Measurements from ENCODE around the gene TYMP.
"Not testable (repeated sequence)": the region's sequence is repeated elsewhere in the genome, so short reads cannot be mapped to it uniquely, and the experiment has no call there.

The TYMP gene

DNA sequence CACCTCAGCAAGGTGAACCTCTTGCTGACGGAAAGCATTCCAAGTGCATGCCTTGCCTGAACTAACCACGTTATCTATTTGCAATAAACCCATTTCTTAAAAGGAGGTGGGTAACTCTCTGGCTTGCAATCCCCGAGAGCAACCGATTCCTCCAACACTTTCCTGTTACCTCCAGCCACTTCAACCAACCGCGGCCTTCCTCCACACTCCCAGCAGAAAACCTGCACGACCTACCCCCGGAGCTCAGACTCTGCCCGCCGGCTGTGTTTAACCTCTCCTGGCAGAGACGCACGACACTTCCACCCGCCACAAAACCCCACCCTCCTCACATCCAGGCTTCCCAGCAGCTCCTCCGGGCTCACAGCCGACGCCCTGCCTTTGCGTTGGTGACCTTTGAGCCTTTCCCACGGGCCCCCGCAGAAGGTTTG is 5.1 kb downstream of the TYMP start:
- peak; percentile 76 for DNase-seq (ENCODE audit: low spot score)

DNA sequence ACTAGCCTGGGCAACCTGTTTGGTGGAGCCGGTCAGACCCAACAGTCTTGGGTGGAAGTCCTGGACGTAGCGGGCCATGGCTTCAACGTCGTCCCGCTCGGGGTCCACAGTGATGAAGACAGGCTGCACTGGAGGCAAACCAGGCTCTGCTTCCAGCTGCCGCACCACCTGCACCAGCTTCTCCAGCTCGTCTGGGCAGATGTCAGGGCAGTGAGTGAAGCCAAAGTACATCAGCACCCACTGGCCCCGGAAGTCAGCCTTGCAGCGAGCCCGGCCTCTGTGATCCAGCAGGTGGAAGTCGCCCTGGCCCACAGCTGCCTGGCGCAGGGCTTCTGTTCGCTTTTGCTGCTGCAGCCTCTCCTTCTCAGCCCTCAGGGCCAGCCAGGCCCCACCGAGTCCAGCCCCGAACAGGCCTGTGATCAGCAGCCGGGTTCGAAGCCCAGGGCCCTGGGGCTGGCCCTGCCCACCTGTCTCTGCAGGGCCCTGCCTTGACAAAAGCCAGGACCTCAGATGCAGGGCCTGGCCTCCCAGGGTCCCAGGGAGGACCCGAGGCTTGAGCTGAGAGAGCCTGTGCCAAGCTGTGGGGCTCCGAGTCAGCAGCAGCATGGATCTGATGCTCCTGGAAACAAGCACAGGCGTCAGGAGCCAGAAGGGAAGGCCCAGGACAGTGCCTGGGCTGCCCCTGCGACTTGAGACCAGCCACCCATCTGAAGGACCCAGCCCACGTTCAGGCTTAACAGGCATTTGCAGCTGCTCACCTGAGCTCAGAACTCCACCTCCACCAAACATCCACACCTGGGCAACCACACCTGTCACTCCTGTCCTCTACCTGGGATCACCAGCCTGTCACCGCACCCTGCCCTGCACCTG is 5.8 kb downstream of the TYMP start:
- DNase-seq (ENCODE audit: low spot score) = no peak

DNA sequence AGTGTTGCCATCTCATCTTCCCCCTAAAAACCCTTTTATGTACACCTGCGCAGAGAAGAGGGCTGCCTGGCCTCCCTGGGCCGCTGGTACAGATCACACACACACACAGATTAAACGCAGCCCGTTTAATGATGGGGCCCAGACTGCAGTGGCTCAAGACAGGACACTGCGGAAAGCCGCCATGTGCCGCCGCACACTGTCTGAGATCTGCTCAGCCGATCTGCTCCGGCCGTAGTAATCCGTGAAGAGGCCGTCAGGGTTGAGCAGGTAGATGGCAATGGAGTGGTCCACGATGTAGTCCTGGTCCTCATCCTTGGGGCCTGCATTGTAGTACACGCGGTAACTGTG is 6.4 kb downstream of the TYMP start:
- no peak for DNase-seq (ENCODE audit: low spot score)

DNA sequence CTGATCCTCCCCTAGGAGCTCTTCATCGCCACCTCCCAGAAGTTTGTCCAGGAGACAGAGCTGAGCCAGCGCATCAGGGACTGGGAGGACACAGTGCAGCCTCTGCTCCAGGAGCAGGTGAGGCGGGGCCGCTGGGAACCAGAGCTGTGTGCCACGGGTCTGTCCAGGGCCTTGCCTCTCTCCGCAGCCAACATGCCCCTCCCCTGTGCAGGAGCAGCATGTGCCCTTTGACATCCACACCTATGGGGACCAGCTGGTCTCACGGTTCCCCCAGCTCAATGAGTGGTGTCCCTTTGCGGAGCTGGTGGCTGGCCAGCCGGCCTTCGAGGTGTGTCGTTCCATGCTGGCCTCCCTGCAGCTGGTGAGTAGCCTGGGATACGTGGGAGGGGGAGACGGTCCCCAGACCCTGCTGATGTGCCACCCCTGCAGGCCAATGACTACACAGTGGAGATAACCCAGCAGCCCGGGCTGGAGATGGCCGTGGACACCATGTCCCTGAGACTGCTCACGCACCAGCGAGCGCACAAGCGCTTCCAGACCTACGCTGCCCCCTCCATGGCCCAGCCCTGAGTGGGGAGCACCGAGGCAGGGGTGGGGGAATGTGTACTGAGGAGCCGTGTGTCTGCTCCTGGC is 6.9 kb downstream of the TYMP start:
- no peak for DNase-seq (ENCODE audit: low spot score)

DNA sequence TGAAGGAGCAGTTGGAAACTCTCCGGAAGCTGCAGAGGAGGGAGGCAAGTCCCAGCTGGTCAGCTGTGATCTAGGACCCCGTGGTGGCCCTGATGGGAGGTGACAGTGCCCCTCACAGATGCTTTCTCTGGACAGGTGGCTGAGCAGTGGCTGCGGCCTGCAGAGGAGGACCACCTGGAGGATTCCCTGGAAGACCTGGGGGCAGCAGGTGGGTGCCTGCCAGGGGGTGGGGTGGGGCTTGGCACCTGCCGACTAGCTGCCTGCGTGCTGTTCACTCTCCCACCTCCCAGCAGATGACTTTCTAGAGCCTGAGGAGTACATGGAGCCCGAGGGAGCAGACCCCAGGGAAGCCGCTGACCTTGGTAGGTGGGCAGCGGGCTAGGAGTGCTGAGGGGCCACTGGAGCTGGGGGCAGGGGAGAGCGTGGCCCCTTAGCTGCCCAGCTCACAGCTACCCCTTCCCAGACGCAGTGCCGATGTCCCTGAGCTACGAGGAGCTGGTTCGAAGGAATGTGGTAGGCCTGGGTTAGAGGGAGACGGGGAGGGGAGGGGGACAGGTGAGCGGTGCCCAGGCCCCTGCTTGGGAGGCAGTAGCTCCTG is 7.5 kb downstream of the TYMP start:
- no peak for DNase-seq (ENCODE audit: low spot score)

DNA sequence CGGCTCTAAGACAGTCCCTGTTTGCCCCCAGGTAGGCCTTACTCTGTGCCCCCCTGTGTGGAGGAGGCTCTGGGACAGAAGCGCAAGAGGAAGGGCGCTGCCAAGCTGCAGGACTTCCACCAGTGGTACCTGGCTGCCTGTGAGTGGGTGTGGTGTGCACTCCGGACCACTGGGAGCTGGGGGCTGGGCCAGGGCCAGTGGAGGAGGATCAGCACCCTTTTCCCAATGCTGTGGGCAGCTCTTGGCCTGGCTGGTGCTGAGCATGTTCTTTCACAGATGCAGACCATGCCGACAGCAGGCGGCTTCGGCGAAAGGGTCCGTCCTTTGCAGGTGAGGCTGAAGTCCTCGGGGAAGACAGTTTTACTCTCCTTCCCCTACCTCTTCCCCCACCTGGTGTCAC is 8.1 kb downstream of the TYMP start:
- no peak for DNase-seq (ENCODE audit: low spot score)

DNA sequence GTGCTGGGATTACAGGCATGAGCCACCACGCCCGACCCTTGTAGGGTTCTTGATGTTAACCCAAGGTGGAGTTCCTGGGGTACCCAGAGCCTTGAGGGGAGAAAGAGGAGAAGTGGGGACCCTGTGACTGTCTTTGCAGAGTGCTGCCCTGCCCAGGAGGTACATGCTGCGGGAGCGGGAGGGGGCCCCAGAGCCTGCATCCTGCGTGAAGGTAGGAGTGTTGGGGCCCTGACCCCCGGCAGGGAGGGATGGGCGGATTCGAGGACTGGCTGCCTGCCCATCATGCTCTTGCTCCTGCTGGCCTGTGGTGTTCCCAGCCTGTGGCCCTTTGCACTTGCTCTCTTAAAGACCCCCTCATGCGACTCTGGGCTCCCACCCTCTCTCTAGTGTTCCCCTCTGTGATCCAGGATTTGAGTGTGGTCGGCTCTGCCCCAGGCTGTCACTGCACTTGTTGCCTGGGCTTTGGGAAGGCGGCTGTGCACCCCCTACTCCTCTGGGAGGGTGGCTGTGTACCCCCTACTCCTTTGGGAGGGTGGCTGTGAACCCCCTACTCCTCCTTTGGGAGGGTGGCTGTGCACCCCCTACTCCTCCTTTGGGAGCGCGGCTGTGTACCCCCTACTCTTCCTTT is 8.9 kb downstream of the TYMP start:
- no peak for DNase-seq (ENCODE audit: low spot score)

DNA sequence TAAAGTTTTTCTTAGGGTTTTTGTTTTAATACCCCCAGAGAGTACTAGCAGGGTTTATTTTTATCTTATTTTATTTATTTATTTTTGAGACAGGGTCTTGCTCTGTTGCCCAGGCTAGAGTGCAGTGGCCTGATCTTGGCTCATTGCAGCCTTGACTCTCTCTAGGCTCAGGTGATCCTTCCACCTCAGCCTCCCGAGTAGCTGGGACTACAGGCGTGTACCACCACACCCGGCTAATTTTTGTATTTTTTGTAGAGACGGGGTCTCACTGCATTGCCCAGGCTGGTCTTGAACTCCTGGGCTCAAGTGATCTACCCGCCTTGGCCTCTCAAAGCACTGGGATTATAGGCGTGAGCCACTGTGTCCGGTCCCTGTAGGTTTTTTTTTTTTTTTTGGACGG is 9.6 kb downstream of the TYMP start:
- not testable (repeated sequence) for DNase-seq (ENCODE audit: low spot score)

DNA sequence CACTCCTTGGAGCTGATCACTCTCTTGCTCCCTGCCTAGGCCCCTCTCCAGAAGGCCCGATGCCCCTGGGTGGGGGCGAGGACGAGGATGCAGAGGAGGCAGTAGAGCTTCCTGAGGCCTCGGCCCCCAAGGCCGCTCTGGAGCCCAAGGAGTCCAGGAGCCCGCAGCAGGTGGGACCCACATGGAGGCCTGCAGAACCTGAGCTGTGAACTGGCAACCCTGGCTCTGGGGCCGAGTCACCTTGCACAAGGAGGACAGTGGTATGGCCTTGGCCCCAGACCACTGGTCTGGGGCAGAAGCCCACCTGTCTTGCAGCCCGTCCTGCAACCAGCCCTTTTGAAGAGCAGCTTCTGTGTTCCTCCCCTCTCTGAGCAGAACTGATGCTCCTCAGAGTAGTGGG is 10.7 kb downstream of the TYMP start:
- DNase-seq (ENCODE audit: low spot score) = no peak

DNA sequence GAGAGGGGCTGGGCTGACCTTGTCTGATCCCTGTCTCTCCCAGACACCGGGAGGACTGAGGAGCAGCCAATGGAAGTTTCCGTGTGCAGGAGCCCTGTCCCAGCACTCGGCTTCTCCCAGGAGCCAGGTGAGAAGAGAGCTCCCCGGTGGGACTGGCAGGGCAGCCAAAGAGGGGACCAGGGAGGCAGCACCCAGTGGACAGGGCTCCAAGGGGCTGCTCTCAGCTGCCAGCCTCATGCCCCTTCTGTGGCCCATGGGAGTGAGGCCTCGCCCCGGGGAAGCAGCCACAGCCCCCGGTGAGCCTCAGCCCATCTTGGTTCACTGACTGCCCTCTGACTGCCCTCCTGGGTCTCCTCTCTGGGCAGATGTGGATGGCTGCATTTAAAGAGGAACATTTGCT is 11.2 kb downstream of the TYMP start:
- no peak for DNase-seq (ENCODE audit: low spot score)

DNA sequence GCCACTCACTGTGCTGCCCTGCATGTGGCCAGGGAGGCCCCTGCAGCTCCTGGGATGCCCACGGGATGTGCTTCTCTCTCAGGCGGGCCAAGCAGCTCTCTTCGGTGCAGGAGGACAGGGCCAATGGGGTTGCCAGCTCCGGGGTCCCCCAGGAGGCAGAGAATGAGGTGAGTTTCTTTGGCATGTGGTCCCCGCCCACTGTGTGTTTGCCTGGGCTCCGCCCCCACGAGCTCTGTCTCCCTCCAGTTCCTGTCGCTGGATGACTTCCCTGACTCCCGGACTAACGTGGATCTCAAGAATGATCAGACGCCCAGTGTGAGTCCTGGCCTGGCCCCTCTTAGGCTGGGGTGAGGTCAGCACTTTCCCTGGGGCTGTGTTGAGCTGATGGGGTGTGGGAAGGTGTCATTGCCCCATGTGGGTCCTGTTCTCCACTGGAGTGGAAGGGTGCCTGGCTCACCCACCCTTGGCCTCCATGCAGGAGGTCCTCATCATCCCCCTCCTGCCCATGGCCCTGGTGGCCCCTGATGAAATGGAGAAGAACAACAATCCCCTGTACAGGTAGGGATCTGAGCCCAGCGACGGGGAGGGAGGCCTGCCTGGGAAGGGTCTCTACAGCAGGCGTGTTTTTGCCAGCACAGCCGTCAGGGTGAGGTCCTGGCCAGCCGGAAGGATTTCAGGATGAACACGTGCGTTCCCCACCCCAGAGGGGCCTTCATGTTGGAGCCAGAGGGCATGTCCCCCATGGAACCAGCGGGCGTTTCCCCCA is 12.1 kb downstream of the TYMP start:
- no peak for DNase-seq (ENCODE audit: low spot score)

DNA sequence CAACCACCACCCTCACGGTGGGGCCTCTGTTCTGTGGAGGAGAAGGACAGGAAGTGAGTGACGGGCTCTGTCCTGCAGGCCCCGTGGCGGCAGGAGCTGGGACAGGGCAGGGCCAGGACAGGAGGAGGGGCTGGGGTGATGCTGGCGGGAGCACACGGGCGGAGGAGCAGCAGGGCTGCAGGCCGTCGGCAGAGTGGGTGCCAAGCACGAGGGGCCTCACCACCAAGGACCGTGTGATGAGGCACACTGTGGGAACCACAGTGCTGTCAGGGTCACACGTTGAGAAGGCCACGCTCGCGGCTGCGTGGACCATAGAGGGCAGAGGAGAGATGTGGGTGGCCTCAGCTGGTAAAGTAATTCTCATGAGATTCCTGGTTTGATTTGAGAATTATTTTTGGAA is 12.9 kb downstream of the TYMP start:
- no peak for DNase-seq (ENCODE audit: low spot score)

DNA sequence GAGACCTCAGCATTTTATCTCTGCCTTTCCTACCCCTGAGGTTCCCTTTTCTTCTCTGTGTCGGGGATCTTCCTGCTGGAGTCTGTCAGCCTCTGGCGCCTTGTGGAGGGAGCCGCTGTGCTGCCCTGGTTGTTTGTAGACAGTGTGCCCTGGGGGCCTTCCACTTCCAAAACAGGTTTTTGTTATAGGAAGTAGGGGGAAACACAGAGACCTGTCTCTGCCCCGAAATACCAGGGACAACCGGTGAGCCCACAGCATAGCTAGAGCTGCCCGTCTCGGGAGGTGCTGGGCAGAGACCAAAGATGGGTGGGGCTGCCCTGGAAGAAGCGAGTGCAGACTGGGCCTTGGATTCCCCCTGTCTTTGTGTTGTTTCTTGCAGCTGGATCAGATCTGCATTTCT is 13.7 kb downstream of the TYMP start:
- DNase-seq (ENCODE audit: low spot score) = no peak

DNA sequence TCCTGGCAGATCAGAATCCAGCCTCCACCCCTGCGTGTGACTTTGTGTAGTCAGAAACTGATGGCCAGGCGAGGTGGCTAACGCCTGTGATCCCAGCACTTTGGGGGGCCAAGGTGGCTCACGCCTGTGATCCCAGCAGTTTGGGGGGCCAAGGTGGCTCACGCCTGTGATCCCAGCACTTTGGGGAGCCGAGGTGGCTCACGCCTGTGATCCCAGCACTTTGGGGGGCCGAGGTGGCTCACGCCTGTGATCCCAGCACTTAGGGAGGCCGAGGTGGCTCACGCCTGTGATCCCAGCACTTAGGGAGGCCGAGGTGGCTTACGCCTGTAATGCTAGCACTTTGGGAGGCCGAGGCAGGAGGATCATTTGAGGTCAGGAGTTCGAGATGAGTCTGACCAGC is 16.6 kb downstream of the TYMP start:
- DNase-seq (ENCODE audit: low spot score) = no peak

DNA sequence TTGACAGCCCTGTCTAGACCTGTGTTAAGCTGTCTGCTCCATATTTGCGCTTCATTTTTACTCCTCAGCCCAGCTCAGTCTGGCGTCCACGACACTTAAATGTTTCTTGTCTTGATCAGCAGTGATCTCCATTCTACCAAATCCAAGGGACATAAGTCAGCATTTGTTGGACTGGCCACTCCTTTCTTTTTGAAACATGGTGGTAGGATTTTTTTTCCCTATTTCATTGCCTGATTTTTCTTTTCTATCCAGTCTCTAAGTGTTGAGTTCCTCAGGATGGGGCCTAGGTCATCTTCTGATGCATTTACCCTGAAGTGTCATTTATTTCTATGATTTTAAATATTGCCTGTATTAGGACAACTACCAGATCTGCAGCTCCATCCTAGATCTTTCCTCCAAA is 20.9 kb downstream of the TYMP start:
- DNase-seq (ENCODE audit: low spot score) = no peak

DNA sequence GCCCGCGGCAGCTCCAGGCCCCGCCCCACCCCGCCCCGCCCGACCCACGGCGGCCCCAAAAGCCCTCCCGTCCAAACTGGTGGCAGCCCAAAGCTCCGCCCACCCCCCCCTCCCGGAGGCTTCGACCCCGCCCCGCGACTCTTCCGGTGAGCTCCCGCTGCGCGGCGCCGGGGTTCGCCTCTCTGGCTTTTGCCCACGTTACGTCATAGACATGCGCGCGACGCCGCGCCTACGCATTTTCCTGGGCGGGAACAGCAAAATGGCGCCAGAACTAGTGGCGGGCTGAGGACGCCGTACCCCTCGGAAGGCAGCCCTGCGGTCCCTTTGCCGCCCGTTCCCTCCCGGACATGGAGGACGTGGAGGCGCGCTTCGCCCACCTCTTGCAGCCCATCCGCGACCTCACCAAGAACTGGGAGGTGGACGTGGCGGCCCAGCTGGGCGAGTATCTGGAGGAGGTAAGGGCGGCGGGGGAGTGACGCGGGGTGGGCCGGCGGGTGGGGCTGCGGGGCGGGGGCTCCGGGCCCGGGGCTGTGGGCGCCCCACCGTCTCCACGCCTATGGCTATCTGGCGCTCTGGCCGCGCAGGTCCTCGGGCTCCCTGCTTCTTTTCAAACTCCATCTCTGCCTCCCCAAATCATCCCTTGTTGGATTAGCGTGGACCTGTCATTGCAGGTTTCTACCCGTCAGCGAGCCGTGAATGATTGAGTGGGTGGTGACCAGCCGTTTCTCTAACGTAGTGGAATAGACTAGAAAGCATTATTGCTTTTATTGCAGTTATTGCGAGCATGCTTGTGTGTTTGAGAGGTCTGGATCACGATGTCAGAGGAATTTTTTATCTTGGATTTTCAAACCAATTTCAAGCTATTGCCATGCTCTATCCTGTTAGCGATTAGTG is 21.6 kb downstream of the TYMP start, which contains the start of gene NCAPH2:
Gene NCAPH2, plus strand, starts transcription at position 234 of the 894 bp plus-strand sequence. Its CDS starts 114 bp downstream, at position 348.
- DNase-seq (ENCODE audit: low spot score) = peak; percentile 99

DNA sequence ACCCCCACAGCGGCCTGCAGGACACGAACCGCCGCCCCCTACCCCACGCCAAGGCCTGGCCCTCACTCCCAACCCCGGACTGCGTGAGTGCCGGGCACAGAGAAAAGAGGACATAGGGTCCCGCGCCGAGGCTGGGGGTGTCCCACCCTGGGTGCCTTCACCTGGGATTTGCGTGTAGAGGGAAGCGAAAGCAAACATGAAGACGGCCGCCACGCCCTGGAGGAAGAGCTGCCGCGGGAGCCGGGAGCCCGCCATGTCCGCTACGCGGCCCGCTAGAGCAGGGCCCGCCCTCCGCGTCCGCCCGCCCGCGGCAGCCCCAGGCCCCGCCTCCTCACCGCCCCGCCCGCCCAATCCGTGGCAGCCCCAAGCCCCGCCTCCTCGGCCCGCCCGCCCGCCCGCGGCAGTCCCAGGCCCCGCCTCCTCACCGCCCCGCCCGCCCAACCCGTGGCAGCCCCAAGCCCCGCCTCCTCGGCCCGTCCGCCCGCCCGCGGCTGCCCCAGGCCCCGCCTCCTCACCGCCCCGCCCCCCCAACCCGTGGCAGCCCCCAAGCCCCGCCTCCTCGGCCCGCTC is 22.3 kb downstream of the TYMP start, which contains the start of gene LMF2:
Gene LMF2, minus strand, starts transcription at position 282 of the 570 bp plus-strand sequence. Its CDS starts 27 bp downstream, at position 255.
- peak; percentile 93 for DNase-seq (ENCODE audit: low spot score)

DNA sequence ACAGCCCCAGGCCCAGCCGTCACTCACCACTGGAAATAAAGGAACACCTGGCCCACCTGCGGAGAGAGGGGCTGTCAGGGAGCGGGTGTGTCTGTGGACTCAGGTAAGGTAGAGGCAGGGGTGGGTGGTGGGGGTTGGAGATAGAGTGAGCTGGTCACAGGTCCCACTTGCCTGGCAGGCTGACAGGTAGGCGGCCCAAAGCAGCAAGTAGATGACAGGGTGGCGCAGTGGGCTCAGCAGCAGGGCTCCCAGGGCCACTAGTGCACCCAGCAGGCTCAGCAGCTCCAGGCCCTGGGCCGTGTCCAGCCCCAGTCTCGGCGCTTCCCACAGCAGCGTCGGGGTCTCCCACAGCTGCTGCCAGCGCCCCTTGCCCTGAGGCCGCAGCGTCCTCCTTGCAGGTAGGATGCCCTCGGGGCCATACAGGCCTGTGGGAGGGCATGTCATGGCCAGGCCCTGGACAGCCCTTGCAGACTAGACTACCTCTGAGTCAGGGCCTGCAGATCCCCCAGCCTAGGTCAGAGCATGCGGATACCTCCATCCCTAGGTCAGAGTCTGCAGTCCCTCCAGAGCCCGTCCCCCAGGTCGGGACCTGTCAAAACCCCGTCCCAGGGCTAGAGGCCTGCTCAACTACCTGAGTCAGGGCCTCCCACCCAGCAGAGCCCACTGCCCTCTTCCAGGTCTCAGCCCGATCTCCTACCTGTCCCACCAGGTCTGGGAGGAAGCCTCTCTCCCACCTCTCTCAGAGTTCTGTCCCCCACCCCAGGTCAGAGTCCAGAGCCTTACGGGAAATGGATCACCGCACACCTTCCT is 23.0 kb downstream of the TYMP start:
- DNase-seq (ENCODE audit: low spot score) = no peak

DNA sequence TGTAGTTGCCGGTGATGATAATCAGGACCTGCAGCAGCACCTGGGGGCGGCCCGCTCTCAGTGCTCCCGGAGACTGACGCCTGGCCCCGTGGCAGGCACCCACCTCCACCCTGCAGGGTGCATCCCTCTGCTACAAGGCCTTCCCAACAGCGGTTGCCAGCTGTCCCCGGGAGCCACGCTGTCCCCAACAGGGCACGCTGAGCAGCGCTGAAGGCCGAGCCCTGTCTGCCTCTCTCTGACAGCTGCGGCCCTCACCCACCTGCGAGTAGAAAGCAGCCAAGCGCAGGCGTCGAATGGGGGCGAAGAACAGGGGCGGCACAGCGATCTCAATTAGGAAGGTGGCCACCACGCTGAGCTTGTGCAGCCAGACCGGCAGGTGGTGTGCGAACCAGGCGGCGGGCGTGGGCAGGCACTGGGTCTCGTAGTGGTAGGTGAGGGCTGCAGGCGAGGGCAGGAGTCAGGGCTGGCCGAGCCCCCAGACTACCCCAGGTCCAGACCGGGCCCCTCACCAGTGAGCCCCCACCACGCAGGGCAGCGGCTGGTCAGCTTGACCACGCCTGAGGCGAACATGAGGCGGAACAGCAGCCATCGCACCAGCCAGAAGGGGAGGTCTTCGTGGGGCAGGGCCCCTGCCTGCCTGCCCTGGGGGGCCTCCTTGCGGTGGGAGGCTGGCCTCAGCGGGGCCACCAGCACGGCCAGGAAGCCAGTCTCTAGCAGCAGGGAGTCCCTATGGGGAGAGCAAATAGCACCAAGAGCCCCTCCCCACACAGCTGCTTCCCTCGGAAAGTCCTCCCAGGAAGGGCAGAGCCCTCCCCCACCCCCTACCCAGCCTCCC is 23.8 kb downstream of the TYMP start:
- DNase-seq (ENCODE audit: low spot score) = no peak
